ENCODE data around the gene TRIM51.
"Not testable (repeated sequence)": the region's sequence is repeated elsewhere in the genome, so short reads cannot be mapped to it uniquely, and the experiment has no call there.

Gene TRIM51

GRCh38 chr11:55882997-55883396 is at the start of gene TRIM51:
TRIM51 (plus strand) TSS chr11:55883297; CDS start chr11:55885429, 2,132 bp downstream.
- H3K36me3 ChIP-seq (ENCODE audit: insufficient read depth, low read length); H3K4me3 ChIP-seq (ENCODE audit: low read depth, low read length); H3K27me3 ChIP-seq (ENCODE audit: insufficient read depth, low read length); H2AFZ ChIP-seq (ENCODE audit: low read length, unreplicated experiment); H3K27ac ChIP-seq (ENCODE audit: low read depth, low read length); H3K79me2 ChIP-seq (ENCODE audit: control insufficient read depth, insufficient read depth, low read length, unreplicated experiment); H3K4me1 ChIP-seq (ENCODE audit: control insufficient read depth, insufficient read depth, low read length, unreplicated experiment): not testable (repeated sequence)

GRCh38 chr11:55838452-55838851 is 44.6 kb upstream of the TRIM51 start, which contains the start of gene OR5D16:
OR5D16 (plus strand) TSS chr11:55838752; CDS start chr11:55838752, 0 bp downstream.
- no peak within 1 kb of the TSS for H3K4me3 ChIP-seq (ENCODE audit: low read depth, low read length)
- H3K27ac ChIP-seq (ENCODE audit: low read depth, low read length) = no peak within 1 kb of the TSS
- no peak within 1 kb of the TSS for H2AFZ ChIP-seq (ENCODE audit: low read length, unreplicated experiment)
- H3K36me3 ChIP-seq (ENCODE audit: insufficient read depth, low read length) = no peaks in the 10 kb centered on the region
- no peaks in the 10 kb centered on the region for H3K27me3 ChIP-seq (ENCODE audit: insufficient read depth, low read length)
- H3K79me2 ChIP-seq (ENCODE audit: control insufficient read depth, insufficient read depth, low read length, unreplicated experiment) = no peaks in the 10 kb centered on the region
- H3K4me1 ChIP-seq (ENCODE audit: control insufficient read depth, insufficient read depth, low read length, unreplicated experiment) = no peaks in the 10 kb centered on the region

GRCh38 chr11:55847453-55847852 is 35.6 kb upstream of the TRIM51 start:
- H2AFZ ChIP-seq (ENCODE audit: low read length, unreplicated experiment) = no peak overlapping the region
- no peak overlapping the region for H3K27ac ChIP-seq (ENCODE audit: low read depth, low read length)
- H3K79me2 ChIP-seq (ENCODE audit: control insufficient read depth, insufficient read depth, low read length, unreplicated experiment) = no peaks in the 10 kb centered on the region
- H3K27me3 ChIP-seq (ENCODE audit: insufficient read depth, low read length) = no peaks in the 10 kb centered on the region
- H3K4me1 ChIP-seq (ENCODE audit: control insufficient read depth, insufficient read depth, low read length, unreplicated experiment) = no peaks in the 10 kb centered on the region
- H3K4me3 ChIP-seq (ENCODE audit: low read depth, low read length) = no peak overlapping the region
- H3K36me3 ChIP-seq (ENCODE audit: insufficient read depth, low read length) = no peaks in the 10 kb centered on the region

- Histone ChIP-seq H3K4me1 (ENCODE audit: control insufficient read depth, insufficient read depth, low read length, unreplicated experiment) (no peaks in the 10 kb centered on the region), H3K79me2 (ENCODE audit: control insufficient read depth, insufficient read depth, low read length, unreplicated experiment) (no peaks in the 10 kb centered on the region), H2AFZ (ENCODE audit: low read length, unreplicated experiment) (no peak overlapping the region), H3K27ac (ENCODE audit: low read depth, low read length) (no peak overlapping the region), H3K27me3 (ENCODE audit: insufficient read depth, low read length) (no peaks in the 10 kb centered on the region), H3K36me3 (ENCODE audit: insufficient read depth, low read length) (no peaks in the 10 kb centered on the region), H3K4me3 (ENCODE audit: low read depth, low read length) (no peak overlapping the region)
Observed at GRCh38 chr11:55849037-55849436, 34.1 kb upstream of the TRIM51 start.

GRCh38 chr11:55852141-55852540 is 31.0 kb upstream of the TRIM51 start:
- no peak overlapping the region for H3K4me3 ChIP-seq (ENCODE audit: low read depth, low read length)
- H3K27ac ChIP-seq (ENCODE audit: low read depth, low read length) = no peak overlapping the region
- H3K4me1 ChIP-seq (ENCODE audit: control insufficient read depth, insufficient read depth, low read length, unreplicated experiment) = no peaks in the 10 kb centered on the region
- no peaks in the 10 kb centered on the region for H3K36me3 ChIP-seq (ENCODE audit: insufficient read depth, low read length)
- no peaks in the 10 kb centered on the region for H3K27me3 ChIP-seq (ENCODE audit: insufficient read depth, low read length)
- no peak overlapping the region for H2AFZ ChIP-seq (ENCODE audit: low read length, unreplicated experiment)
- no peaks in the 10 kb centered on the region for H3K79me2 ChIP-seq (ENCODE audit: control insufficient read depth, insufficient read depth, low read length, unreplicated experiment)

GRCh38 chr11:55854704-55855103 is 28.4 kb upstream of the TRIM51 start:
- Histone ChIP-seq H3K4me3 (ENCODE audit: low read depth, low read length) (no peak overlapping the region), H3K27me3 (ENCODE audit: insufficient read depth, low read length) (no peaks in the 10 kb centered on the region), H3K79me2 (ENCODE audit: control insufficient read depth, insufficient read depth, low read length, unreplicated experiment) (no peaks in the 10 kb centered on the region), H3K4me1 (ENCODE audit: control insufficient read depth, insufficient read depth, low read length, unreplicated experiment) (no peaks in the 10 kb centered on the region), H3K27ac (ENCODE audit: low read depth, low read length) (no peak overlapping the region), H2AFZ (ENCODE audit: low read length, unreplicated experiment) (no peak overlapping the region), H3K36me3 (ENCODE audit: insufficient read depth, low read length) (no peaks in the 10 kb centered on the region)

GRCh38 chr11:55867354-55867753 is 15.7 kb upstream of the TRIM51 start:
- H3K79me2 ChIP-seq (ENCODE audit: control insufficient read depth, insufficient read depth, low read length, unreplicated experiment); H2AFZ ChIP-seq (ENCODE audit: low read length, unreplicated experiment); H3K27me3 ChIP-seq (ENCODE audit: insufficient read depth, low read length); H3K4me3 ChIP-seq (ENCODE audit: low read depth, low read length); H3K27ac ChIP-seq (ENCODE audit: low read depth, low read length); H3K4me1 ChIP-seq (ENCODE audit: control insufficient read depth, insufficient read depth, low read length, unreplicated experiment); H3K36me3 ChIP-seq (ENCODE audit: insufficient read depth, low read length): not testable (repeated sequence)

GRCh38 chr11:55872731-55873130 is 10.4 kb upstream of the TRIM51 start:
- not testable (repeated sequence) for H2AFZ ChIP-seq (ENCODE audit: low read length, unreplicated experiment); H3K79me2 ChIP-seq (ENCODE audit: control insufficient read depth, insufficient read depth, low read length, unreplicated experiment); H3K4me1 ChIP-seq (ENCODE audit: control insufficient read depth, insufficient read depth, low read length, unreplicated experiment); H3K4me3 ChIP-seq (ENCODE audit: low read depth, low read length); H3K36me3 ChIP-seq (ENCODE audit: insufficient read depth, low read length); H3K27ac ChIP-seq (ENCODE audit: low read depth, low read length); H3K27me3 ChIP-seq (ENCODE audit: insufficient read depth, low read length)

- not testable (repeated sequence) for H3K79me2 ChIP-seq (ENCODE audit: control insufficient read depth, insufficient read depth, low read length, unreplicated experiment); H3K4me3 ChIP-seq (ENCODE audit: low read depth, low read length); H3K36me3 ChIP-seq (ENCODE audit: insufficient read depth, low read length); H3K27ac ChIP-seq (ENCODE audit: low read depth, low read length); H3K27me3 ChIP-seq (ENCODE audit: insufficient read depth, low read length); H3K4me1 ChIP-seq (ENCODE audit: control insufficient read depth, insufficient read depth, low read length, unreplicated experiment); H2AFZ ChIP-seq (ENCODE audit: low read length, unreplicated experiment)
Observed at GRCh38 chr11:55873146-55873545, 10.0 kb upstream of the TRIM51 start.

- not testable (repeated sequence) for H3K4me3 ChIP-seq (ENCODE audit: low read depth, low read length); H3K27me3 ChIP-seq (ENCODE audit: insufficient read depth, low read length); H2AFZ ChIP-seq (ENCODE audit: low read length, unreplicated experiment); H3K36me3 ChIP-seq (ENCODE audit: insufficient read depth, low read length); H3K79me2 ChIP-seq (ENCODE audit: control insufficient read depth, insufficient read depth, low read length, unreplicated experiment); H3K27ac ChIP-seq (ENCODE audit: low read depth, low read length); H3K4me1 ChIP-seq (ENCODE audit: control insufficient read depth, insufficient read depth, low read length, unreplicated experiment)
Observed at GRCh38 chr11:55884995-55885394, 1.9 kb downstream of the TRIM51 start.

- H3K4me3 ChIP-seq (ENCODE audit: low read depth, low read length); H3K36me3 ChIP-seq (ENCODE audit: insufficient read depth, low read length); H2AFZ ChIP-seq (ENCODE audit: low read length, unreplicated experiment); H3K4me1 ChIP-seq (ENCODE audit: control insufficient read depth, insufficient read depth, low read length, unreplicated experiment); H3K79me2 ChIP-seq (ENCODE audit: control insufficient read depth, insufficient read depth, low read length, unreplicated experiment); H3K27ac ChIP-seq (ENCODE audit: low read depth, low read length); H3K27me3 ChIP-seq (ENCODE audit: insufficient read depth, low read length): not testable (repeated sequence)
Observed at GRCh38 chr11:55885481-55885880, 2.4 kb downstream of the TRIM51 start.

- Histone ChIP-seq H2AFZ (ENCODE audit: low read length, unreplicated experiment) (no peak overlapping the region), H3K4me1 (ENCODE audit: control insufficient read depth, insufficient read depth, low read length, unreplicated experiment) (no peaks in the 10 kb centered on the region), H3K36me3 (ENCODE audit: insufficient read depth, low read length) (no peaks in the 10 kb centered on the region), H3K27me3 (ENCODE audit: insufficient read depth, low read length) (no peaks in the 10 kb centered on the region), H3K79me2 (ENCODE audit: control insufficient read depth, insufficient read depth, low read length, unreplicated experiment) (no peaks in the 10 kb centered on the region), H3K27ac (ENCODE audit: low read depth, low read length) (no peak overlapping the region), H3K4me3 (ENCODE audit: low read depth, low read length) (no peak overlapping the region)
Observed at GRCh38 chr11:55895216-55895615, 12.1 kb downstream of the TRIM51 start.
